ENCODE results near the gene EIF4G3. TPM values are rescaled to one million over a fixed set of nuclear protein-coding genes. Genes with fewer than 3 reads are reported as not detected.

Gene EIF4G3
- total RNA-seq, 1 donor from 2014 or later, result 33.9 TPM

- H3K4me3 ChIP-seq, result no peak overlapping the region
- TF ChIP-seq CTCF (IDR thresholded peaks at IDR 0.05; ENCODE audit: borderline replicate concordance), result no peak
- H3K4me1 ChIP-seq, result peaks cover 7% of the 10 kb centered on the region
- no peak overlapping the region for H3K27ac ChIP-seq (replicated peaks)
- DNase-seq, result no peak
- no peaks in the 10 kb centered on the region for H3K27me3 ChIP-seq (ENCODE audit: low read depth)
- intact Hi-C loops (cut with micrococcal nuclease), result loop anchor here (10.0 kb wide), 1 partner anchor 206 kb away; no protein-coding TSS in a partner anchor
- no peaks in the 10 kb centered on the region for H3K36me3 ChIP-seq
- no peaks in the 10 kb centered on the region for H3K9me3 ChIP-seq (replicated peaks)
These were observed 187.8 kb downstream of the EIF4G3 start for GRCh38 chr1:20988943-20989342.

GRCh38 chr1:20987831-20988825 lies 188.6 kb downstream of the EIF4G3 start:
- DNase-seq, result no peak
- Histone ChIP-seq H3K36me3 (no peaks in the 10 kb centered on the region), H3K4me3 (no peak overlapping the region), H3K4me1 (peaks cover 7% of the 10 kb centered on the region), H3K9me3 (replicated peaks) (no peaks in the 10 kb centered on the region), H3K27ac (replicated peaks) (no peak overlapping the region), H3K27me3 (ENCODE audit: low read depth) (no peaks in the 10 kb centered on the region)
- no peak for TF ChIP-seq CTCF (IDR thresholded peaks at IDR 0.05; ENCODE audit: borderline replicate concordance)
- intact Hi-C loops (cut with micrococcal nuclease), result loop anchor here (10.0 kb wide), 1 partner anchor 207 kb away; no protein-coding TSS in a partner anchor

- H3K4me3 ChIP-seq, result no peak overlapping the region
- H3K27me3 ChIP-seq (ENCODE audit: low read depth), result no peaks in the 10 kb centered on the region
- intact Hi-C loops (cut with micrococcal nuclease), result loop anchor here (10.0 kb wide), 1 partner anchor 211 kb away; no protein-coding TSS in a partner anchor
- H3K9me3 ChIP-seq (replicated peaks), result no peaks in the 10 kb centered on the region
- no peak for DNase-seq
- H3K4me1 ChIP-seq, result peaks cover 18% of the 10 kb centered on the region
- H3K36me3 ChIP-seq, result no peaks in the 10 kb centered on the region
- no peak overlapping the region for H3K27ac ChIP-seq (replicated peaks)
- TF ChIP-seq CTCF (IDR thresholded peaks at IDR 0.05; ENCODE audit: borderline replicate concordance), result no peak
These were observed 193.3 kb downstream of the EIF4G3 start for GRCh38 chr1:20983297-20983889.

- Histone ChIP-seq H3K4me1 (peaks cover 14% of the 10 kb centered on the region), H3K36me3 (no peaks in the 10 kb centered on the region), H3K27me3 (ENCODE audit: low read depth) (no peaks in the 10 kb centered on the region), H3K27ac (replicated peaks) (no peak overlapping the region), H3K9me3 (replicated peaks) (no peaks in the 10 kb centered on the region), H3K4me3 (no peak overlapping the region)
- TF ChIP-seq CTCF (IDR thresholded peaks at IDR 0.05; ENCODE audit: borderline replicate concordance), result no peak
- DNase-seq, result no peak
- intact Hi-C loops (cut with micrococcal nuclease), result loop anchor here (10.0 kb wide), 1 partner anchor 212 kb away; no protein-coding TSS in a partner anchor
These were observed 194.4 kb downstream of the EIF4G3 start for GRCh38 chr1:20982316-20982715.

- no peak overlapping the region for H3K27ac ChIP-seq (replicated peaks)
- TF ChIP-seq CTCF (IDR thresholded peaks at IDR 0.05; ENCODE audit: borderline replicate concordance), result peak; percentile 53
- no peaks in the 10 kb centered on the region for H3K27me3 ChIP-seq (ENCODE audit: low read depth)
- no peak for DNase-seq
- intact Hi-C loops (cut with micrococcal nuclease), result loop anchor here (10.0 kb wide), 1 partner anchor 213 kb away; no protein-coding TSS in a partner anchor
- H3K4me3 ChIP-seq, result no peak overlapping the region
- H3K36me3 ChIP-seq, result no peaks in the 10 kb centered on the region
- H3K9me3 ChIP-seq (replicated peaks), result no peaks in the 10 kb centered on the region
- H3K4me1 ChIP-seq, result peaks cover 14% of the 10 kb centered on the region
These were observed 194.8 kb downstream of the EIF4G3 start for GRCh38 chr1:20981915-20982314.
